ENCODE measurements around the gene BIN2.
A peak's percentile ranks its signal among the peaks of the same experiment; 100 is the strongest.

BIN2 gene

GRCh38 chr12:51323966-51324895, at the start of gene BIN2:
BIN2 (minus strand) TSS chr12:51324174; CDS start chr12:51324102, 72 bp downstream.
- no peak for DNase-seq (ENCODE audit: low read depth)

- DNase-seq (ENCODE audit: low read depth) = no peak
Measured at GRCh38 chr12:51373187-51373586, 49.2 kb upstream of the BIN2 start.

- no peak for DNase-seq (ENCODE audit: low read depth)
Measured at GRCh38 chr12:51372021-51372420, 48.0 kb upstream of the BIN2 start.

- peak; percentile 99 for DNase-seq (ENCODE audit: low read depth)
Measured at GRCh38 chr12:51371295-51371953, 47.5 kb upstream of the BIN2 start.

- DNase-seq (ENCODE audit: low read depth) = no peak
Measured at GRCh38 chr12:51370667-51371066, 46.7 kb upstream of the BIN2 start.

GRCh38 chr12:51369581-51369980, 45.6 kb upstream of the BIN2 start:
- no peak for DNase-seq (ENCODE audit: low read depth)

GRCh38 chr12:51368640-51369517, 44.9 kb upstream of the BIN2 start:
- peak; percentile 51 for DNase-seq (ENCODE audit: low read depth)

- no peak for DNase-seq (ENCODE audit: low read depth)
Measured at GRCh38 chr12:51365276-51365675, 41.3 kb upstream of the BIN2 start.

GRCh38 chr12:51364001-51364400, 40.0 kb upstream of the BIN2 start:
- DNase-seq (ENCODE audit: low read depth) = no peak

GRCh38 chr12:51362747-51363342, 38.9 kb upstream of the BIN2 start:
- no peak for DNase-seq (ENCODE audit: low read depth)

- DNase-seq (ENCODE audit: low read depth) = no peak
Measured at GRCh38 chr12:51362307-51362706, 38.3 kb upstream of the BIN2 start.

GRCh38 chr12:51361161-51362016, 37.4 kb upstream of the BIN2 start:
- no peak for DNase-seq (ENCODE audit: low read depth)

GRCh38 chr12:51360315-51360714, 36.3 kb upstream of the BIN2 start:
- no peak for DNase-seq (ENCODE audit: low read depth)

- DNase-seq (ENCODE audit: low read depth) = no peak
Measured at GRCh38 chr12:51359851-51360250, 35.9 kb upstream of the BIN2 start.

GRCh38 chr12:51358496-51358895, 34.5 kb upstream of the BIN2 start:
- DNase-seq (ENCODE audit: low read depth) = no peak

GRCh38 chr12:51357374-51358047, 33.5 kb upstream of the BIN2 start:
- DNase-seq (ENCODE audit: low read depth) = no peak

GRCh38 chr12:51351913-51352532, 28.0 kb upstream of the BIN2 start:
- DNase-seq (ENCODE audit: low read depth) = peak; percentile 68

GRCh38 chr12:51349026-51349425, 25.1 kb upstream of the BIN2 start:
- DNase-seq (ENCODE audit: low read depth) = peak; percentile 86

- DNase-seq (ENCODE audit: low read depth) = no peak
Measured at GRCh38 chr12:51348116-51348515, 24.1 kb upstream of the BIN2 start.

GRCh38 chr12:51346581-51346980, 22.6 kb upstream of the BIN2 start, which contains the start of gene CELA1:
CELA1 (minus strand) TSS chr12:51346679; CDS start chr12:51346638, 41 bp downstream.
- DNase-seq (ENCODE audit: low read depth) = no peak

Measured in EH (cell line).